ENCODE measurements around the gene TRAF3IP3.

The TRAF3IP3 gene

GRCh38 chr1:209813902-209814301 is 58.0 kb downstream of the TRAF3IP3 start:
- DNase-seq (ENCODE audit: low read depth, low spot score) = no peak
- H3K4me3 ChIP-seq (ENCODE audit: low read length) = no peak overlapping the region

GRCh38 chr1:209815490-209815889 is 59.6 kb downstream of the TRAF3IP3 start:
- no peak for DNase-seq (ENCODE audit: low read depth, low spot score)
- no peak overlapping the region for H3K4me3 ChIP-seq (ENCODE audit: low read length)

- no peak overlapping the region for H3K4me3 ChIP-seq (ENCODE audit: low read length)
- no peak for DNase-seq (ENCODE audit: low read depth, low spot score)
Measured at GRCh38 chr1:209815931-209816341, 60.1 kb downstream of the TRAF3IP3 start.

- no peak for DNase-seq (ENCODE audit: low read depth, low spot score)
Measured at GRCh38 chr1:209816923-209817322, 61.1 kb downstream of the TRAF3IP3 start.

GRCh38 chr1:209817691-209818090 is 61.8 kb downstream of the TRAF3IP3 start:
- no peak overlapping the region for H3K4me3 ChIP-seq (ENCODE audit: low read length)
- DNase-seq (ENCODE audit: low read depth, low spot score) = no peak

More at GRCh38 chr1:209816923-209817322, 61.1 kb downstream of the TRAF3IP3 start:
- no peak overlapping the region for H3K4me3 ChIP-seq (ENCODE audit: low read length)

GRCh38 chr1:209819058-209819457 is 63.2 kb downstream of the TRAF3IP3 start:
- DNase-seq (ENCODE audit: low read depth, low spot score) = no peak
- H3K4me3 ChIP-seq (ENCODE audit: low read length) = no peak overlapping the region

- no peak for DNase-seq (ENCODE audit: low read depth, low spot score)
- no peak overlapping the region for H3K4me3 ChIP-seq (ENCODE audit: low read length)
Measured at GRCh38 chr1:209820986-209821385, 65.1 kb downstream of the TRAF3IP3 start.

GRCh38 chr1:209822706-209823105 is 66.9 kb downstream of the TRAF3IP3 start:
- no peak for DNase-seq (ENCODE audit: low read depth, low spot score)
- H3K4me3 ChIP-seq (ENCODE audit: low read length) = no peak overlapping the region; the same call in 1 of the 2 replicates

- peak; percentile 69 for DNase-seq (ENCODE audit: low read depth, low spot score)
- no peak overlapping the region; the same call in 1 of the 2 replicates for H3K4me3 ChIP-seq (ENCODE audit: low read length)
Measured at GRCh38 chr1:209823143-209824041, 67.5 kb downstream of the TRAF3IP3 start.

- no peak overlapping the region for H3K4me3 ChIP-seq (ENCODE audit: low read length)
- DNase-seq (ENCODE audit: low read depth, low spot score) = no peak
Measured at GRCh38 chr1:209825591-209826434, 70.0 kb downstream of the TRAF3IP3 start.

GRCh38 chr1:209827384-209828262 is 71.8 kb downstream of the TRAF3IP3 start, which contains the start of gene UTP25:
UTP25 (plus strand) TSS chr1:209827972; CDS start chr1:209828064, 92 bp downstream.
- peak; percentile 97 for DNase-seq (ENCODE audit: low read depth, low spot score)
- peak within 1 kb of the TSS; percentile 94 for H3K4me3 ChIP-seq (ENCODE audit: low read length)

GRCh38 chr1:209829716-209830115 is 73.9 kb downstream of the TRAF3IP3 start:
- H3K4me3 ChIP-seq (ENCODE audit: low read length) = no peak overlapping the region
- DNase-seq (ENCODE audit: low read depth, low spot score) = no peak

- no peak for DNase-seq (ENCODE audit: low read depth, low spot score)
- no peak overlapping the region for H3K4me3 ChIP-seq (ENCODE audit: low read length)
Measured at GRCh38 chr1:209830722-209831121, 74.9 kb downstream of the TRAF3IP3 start.

GRCh38 chr1:209831615-209832014 is 75.8 kb downstream of the TRAF3IP3 start:
- no peak overlapping the region for H3K4me3 ChIP-seq (ENCODE audit: low read length)
- DNase-seq (ENCODE audit: low read depth, low spot score) = no peak

Measured in Jurkat, Clone E6-1 (cell line).